GM10266 (cell line): ENCODE results near the gene CYP2A13.
"Not testable (repeated sequence)": the region's sequence is repeated elsewhere in the genome, so short reads cannot be mapped to it uniquely, and the experiment has no call there.

Experiments
- DNase-seq: peaks from one replicate; pipeline ENCODE4 v3.0.0; 2012; ENCODE audit errors: extremely low spot score
- TF ChIP-seq, protein P1 (sequence below): IDR thresholded peaks from 2 replicates; pipeline ENCODE4 v1.5.1; 2012; ENCODE audit warnings: mild to moderate bottlenecking, low read depth; ENCODE audit not compliant: control insufficient read depth, insufficient read depth; ENCODE audit errors: missing control alignments

Gene CYP2A13

DNA sequence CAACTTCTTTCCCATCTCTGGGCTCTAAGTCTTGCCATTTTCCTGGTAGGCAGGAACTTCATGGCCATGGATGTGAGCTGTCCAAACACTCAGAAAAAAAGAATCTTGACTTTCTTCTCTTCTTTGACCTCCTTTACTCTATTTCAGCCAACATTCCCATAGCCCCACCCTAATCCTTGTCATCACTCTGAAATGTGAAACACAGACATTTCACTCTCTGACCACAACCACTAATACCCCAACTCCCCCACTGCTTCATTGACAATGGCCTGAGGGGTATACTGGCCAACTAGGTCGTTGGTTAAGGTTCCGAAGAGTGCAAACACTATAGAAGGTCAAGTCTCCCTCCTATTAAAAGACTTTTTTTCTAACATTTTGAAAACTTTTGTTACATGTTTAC lies 4.7 kb upstream of the CYP2A13 start:
- no peak for DNase-seq
- TF ChIP-seq, protein P1, sequence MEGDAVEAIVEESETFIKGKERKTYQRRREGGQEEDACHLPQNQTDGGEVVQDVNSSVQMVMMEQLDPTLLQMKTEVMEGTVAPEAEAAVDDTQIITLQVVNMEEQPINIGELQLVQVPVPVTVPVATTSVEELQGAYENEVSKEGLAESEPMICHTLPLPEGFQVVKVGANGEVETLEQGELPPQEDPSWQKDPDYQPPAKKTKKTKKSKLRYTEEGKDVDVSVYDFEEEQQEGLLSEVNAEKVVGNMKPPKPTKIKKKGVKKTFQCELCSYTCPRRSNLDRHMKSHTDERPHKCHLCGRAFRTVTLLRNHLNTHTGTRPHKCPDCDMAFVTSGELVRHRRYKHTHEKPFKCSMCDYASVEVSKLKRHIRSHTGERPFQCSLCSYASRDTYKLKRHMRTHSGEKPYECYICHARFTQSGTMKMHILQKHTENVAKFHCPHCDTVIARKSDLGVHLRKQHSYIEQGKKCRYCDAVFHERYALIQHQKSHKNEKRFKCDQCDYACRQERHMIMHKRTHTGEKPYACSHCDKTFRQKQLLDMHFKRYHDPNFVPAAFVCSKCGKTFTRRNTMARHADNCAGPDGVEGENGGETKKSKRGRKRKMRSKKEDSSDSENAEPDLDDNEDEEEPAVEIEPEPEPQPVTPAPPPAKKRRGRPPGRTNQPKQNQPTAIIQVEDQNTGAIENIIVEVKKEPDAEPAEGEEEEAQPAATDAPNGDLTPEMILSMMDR = no peak

DNA sequence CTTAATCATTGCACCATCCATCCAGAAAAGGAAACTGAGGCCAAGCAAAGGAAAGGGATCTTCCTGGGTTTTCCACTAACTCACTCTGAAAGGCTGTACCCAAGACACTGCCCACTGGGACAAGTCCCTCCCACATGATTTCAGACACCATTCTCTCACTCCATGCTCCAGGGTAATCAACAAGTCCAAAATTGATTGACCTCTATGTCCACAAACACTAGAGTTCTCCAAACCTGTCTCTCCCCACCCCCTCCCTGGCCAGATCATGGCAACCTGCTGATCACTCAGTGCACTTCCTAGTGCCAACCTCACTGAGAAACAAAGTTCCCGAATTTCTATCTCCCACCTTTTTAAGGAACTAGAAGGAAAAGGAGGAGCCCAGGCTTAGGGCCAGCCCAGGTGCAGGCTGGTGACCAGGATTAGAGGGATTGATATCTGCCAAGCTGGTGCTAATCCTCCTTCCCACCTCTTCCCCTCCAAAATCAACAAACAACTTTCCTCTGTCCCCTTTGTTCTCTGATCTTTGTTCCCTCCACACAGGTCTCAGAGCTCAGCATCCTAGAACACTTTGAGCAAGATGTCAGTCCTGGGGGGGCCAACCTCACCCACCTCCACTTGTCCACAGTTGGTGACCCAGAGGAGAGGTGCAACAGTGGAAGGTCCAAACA lies 2.4 kb upstream of the CYP2A13 start:
- DNase-seq = no peak
- TF ChIP-seq, protein P1 = no peak

DNA sequence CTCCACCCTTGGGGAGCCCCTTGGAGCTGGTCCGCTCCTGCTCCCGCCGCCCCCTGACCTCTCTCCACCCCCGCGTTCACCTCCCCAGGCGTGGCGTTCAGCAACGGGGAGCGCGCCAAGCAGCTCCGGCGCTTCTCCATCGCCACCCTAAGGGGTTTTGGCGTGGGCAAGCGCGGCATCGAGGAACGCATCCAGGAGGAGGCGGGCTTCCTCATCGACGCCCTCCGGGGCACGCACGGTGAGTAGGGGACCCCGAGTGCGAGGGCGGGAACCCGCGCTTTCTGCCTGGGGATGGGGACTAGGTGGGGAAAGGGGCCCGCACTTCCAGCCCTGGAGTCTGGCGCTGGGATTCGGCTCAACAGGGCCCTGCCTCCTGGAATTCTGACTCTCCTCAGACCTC lies 1.7 kb downstream of the CYP2A13 start:
- no peak for DNase-seq
- TF ChIP-seq, protein P1 = no peak

DNA sequence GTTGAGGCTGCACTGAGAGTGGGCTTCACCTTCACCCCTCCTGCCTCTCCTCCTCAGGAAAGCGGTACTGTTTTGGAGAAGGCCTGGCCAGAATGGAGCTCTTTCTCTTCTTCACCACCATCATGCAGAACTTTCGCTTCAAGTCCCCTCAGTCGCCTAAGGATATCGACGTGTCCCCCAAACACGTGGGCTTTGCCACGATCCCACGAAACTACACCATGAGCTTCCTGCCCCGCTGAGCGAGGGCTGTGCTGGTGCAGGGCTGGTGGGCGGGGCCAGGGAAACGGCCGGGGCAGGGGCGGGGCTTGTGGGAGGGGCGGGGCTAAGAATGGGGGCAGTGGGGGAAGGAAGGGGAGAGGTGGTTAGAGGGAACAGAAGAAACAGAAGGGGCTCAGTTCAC lies 7.5 kb downstream of the CYP2A13 start:
- DNase-seq = no peak
- TF ChIP-seq, protein P1 = no peak

DNA sequence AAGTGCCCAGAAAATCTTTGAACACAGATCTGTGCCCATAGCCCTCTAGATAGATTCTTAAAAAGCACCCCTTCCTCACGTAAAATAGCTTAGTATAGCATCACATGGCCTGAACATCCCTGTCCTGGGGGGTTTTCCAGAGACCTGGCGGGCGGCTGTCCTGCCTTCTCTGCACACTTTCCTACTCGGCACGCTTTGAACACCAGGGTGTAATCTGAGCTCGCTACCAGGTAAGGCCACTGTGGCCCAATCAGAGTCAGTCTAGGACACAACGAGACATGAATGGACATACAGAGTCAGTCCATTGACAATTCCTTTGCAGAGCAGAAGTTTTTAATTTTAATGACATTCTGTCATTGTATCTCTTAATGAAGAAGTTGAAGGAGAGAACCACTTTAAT lies 8.1 kb downstream of the CYP2A13 start:
- TF ChIP-seq, protein P1 = no peak
- no peak for DNase-seq

DNA sequence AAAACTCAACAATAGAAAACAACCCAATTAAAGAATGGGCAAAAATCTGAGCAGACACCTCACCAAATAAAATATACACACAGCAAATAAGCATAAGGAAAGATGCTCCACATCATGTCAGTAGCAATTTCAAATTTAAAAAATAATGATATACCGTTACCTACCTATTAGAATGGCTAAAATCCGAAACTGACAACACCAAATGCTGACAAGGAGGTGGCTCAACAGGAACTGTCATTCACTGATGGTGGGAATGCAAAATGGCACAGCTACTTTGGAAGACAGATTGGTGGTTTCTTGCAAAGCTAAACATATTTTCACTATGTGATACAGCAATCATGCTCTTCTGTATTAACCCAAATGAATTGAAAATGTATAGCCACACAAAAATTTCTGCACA lies 9.1 kb downstream of the CYP2A13 start:
- DNase-seq = no peak
- TF ChIP-seq, protein P1 = no peak

DNA sequence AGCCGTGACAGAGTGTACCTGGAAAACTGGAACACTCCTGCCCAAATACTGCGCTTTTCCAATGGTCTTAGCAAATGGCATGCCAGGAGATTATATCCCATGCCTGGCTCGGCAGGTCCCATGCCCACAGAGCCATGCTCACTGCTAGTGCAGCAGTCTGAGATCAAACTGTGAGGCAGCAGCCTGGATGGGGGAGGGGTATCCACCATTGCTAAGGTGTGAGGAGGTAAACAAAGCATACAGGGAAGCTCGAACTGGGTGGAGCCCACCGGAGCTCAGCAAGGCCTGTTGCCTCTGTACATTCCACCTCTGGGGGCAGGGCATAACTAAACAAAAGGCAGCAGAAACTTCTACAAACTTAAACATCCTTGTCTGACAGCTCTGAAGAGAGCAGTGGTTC lies 10.5 kb downstream of the CYP2A13 start:
- DNase-seq = no peak
- TF ChIP-seq, protein P1 = no peak

DNA sequence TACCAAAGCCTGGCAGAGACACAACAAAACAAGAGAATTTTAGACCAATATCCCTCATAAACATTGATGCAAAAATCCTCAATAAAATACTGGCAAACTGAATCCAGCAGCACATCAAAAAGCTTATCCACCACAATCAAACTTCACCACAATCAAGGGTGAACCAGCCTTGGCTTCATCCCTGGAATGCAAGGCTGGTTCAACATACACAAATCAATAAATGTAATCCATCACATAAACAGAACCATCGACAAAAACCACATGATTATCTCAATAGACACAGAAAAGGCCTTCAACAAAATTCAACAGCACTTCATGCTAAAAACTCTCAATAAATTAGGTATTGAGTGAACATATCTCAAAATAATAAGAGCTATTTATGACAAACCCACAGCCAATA lies 14.0 kb downstream of the CYP2A13 start:
- not testable (repeated sequence) for DNase-seq
